ENCODE data around the gene KRTAP5-2.
"Not testable (repeated sequence)": the region's sequence is repeated elsewhere in the genome, so short reads cannot be mapped to it uniquely, and the experiment has no call there.

GRCh38 chr11:1584661-1585370 lies 13.3 kb downstream of the KRTAP5-2 start, which contains the start of gene KRTAP5-1:
- TF ChIP-seq NFE2L2 (IDR thresholded peaks at IDR 0.05; ENCODE audit: low read depth, low read length); CTCF (conservative IDR thresholded peaks at IDR 0.05; ENCODE audit: low read depth, low read length); CHD1 (IDR thresholded peaks at IDR 0.05; ENCODE audit: low read depth, low read length); POLR2A (IDR thresholded peaks at IDR 0.05; ENCODE audit: low read depth, low read length); RCOR1 (IDR thresholded peaks at IDR 0.05; ENCODE audit: insufficient replicate concordance, low read length); RAD21 (IDR thresholded peaks at IDR 0.05; ENCODE audit: low read length); CEBPB (IDR thresholded peaks at IDR 0.05; ENCODE audit: low read depth, low read length); BHLHE40 (IDR thresholded peaks at IDR 0.05; ENCODE audit: low read depth, low read length); MAFK (IDR thresholded peaks at IDR 0.05; ENCODE audit: low read depth, low read length); FOS (IDR thresholded peaks at IDR 0.05; ENCODE audit: low read depth, low read length); RFX5 (IDR thresholded peaks at IDR 0.05; ENCODE audit: low read depth, low read length); USF2 (IDR thresholded peaks at IDR 0.05; ENCODE audit: low read depth, low read length): not testable (repeated sequence)
